HUES48 (cell line): Measurements from ENCODE around the gene NOX4.
"Not testable (repeated sequence)": the region's sequence is repeated elsewhere in the genome, so short reads cannot be mapped to it uniquely, and the experiment has no call there.

ENCODE experiments used
- H3K27ac ChIP-seq: one replicate; pipeline ENCODE4 v1.7.0; 2013; ENCODE audit warnings: low read depth, low read length, inconsistent platforms
- H3K27me3 ChIP-seq: 2 replicates; pipeline ENCODE4 v1.6.1; 2013; ENCODE audit warnings: mild to moderate bottlenecking, low read length; ENCODE audit not compliant: control insufficient read depth, insufficient read depth
- H3K36me3 ChIP-seq: 2 replicates; pipeline ENCODE4 v1.6.1; 2013; ENCODE audit warnings: low read length; ENCODE audit not compliant: control insufficient read depth, insufficient read depth
- H3K4me1 ChIP-seq: 2 replicates; pipeline ENCODE4 v1.6.1; 2013; ENCODE audit warnings: mild to moderate bottlenecking, low read length; ENCODE audit not compliant: control insufficient read depth, insufficient read depth
- H3K4me3 ChIP-seq: 2 replicates; pipeline ENCODE4 v1.5.1; 2013; ENCODE audit warnings: mild to moderate bottlenecking, low read depth, low read length
- H3K9ac ChIP-seq: 2 replicates; pipeline ENCODE4 v1.6.1; 2013; ENCODE audit warnings: mild to moderate bottlenecking, low read depth, low read length, moderate library complexity
- H3K9me3 ChIP-seq: 2 replicates; pipeline ENCODE4 v1.6.1; 2013; ENCODE audit warnings: low read length; ENCODE audit not compliant: control insufficient read depth, insufficient read depth

Gene NOX4

DNA sequence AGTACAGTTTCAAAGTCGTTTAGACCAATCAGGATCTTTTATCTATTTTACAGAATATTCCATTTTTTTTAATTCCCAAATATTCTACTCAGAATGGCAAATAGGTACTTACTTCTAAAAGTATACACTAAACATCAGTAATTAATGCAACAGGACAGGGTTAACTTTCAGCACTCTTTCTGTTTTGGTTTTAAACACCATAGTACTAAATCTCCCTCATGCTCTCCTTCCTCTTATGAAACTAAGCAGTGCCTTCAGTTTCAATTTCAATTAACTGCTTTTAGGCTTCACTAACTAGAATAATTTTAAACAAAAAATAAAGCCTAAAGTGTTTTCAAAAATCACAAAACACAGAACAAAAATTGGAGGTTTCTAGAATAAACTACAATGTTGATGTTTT, 57.9 kb downstream of the NOX4 start:
- no peaks in the 10 kb centered on the region for H3K27me3 ChIP-seq
- H3K4me1 ChIP-seq: no peaks in the 10 kb centered on the region
- no peaks in the 10 kb centered on the region for H3K9me3 ChIP-seq
- H3K4me3 ChIP-seq: no peak overlapping the region
- H3K27ac ChIP-seq: no peak overlapping the region
- H3K36me3 ChIP-seq: no peaks in the 10 kb centered on the region
- no peak overlapping the region for H3K9ac ChIP-seq

GRCh38 chr11:89432182-89432581, 59.0 kb downstream of the NOX4 start:
- H3K4me1 ChIP-seq, H3K9ac ChIP-seq, H3K36me3 ChIP-seq, H3K27me3 ChIP-seq, H3K4me3 ChIP-seq, H3K9me3 ChIP-seq, H3K27ac ChIP-seq: not testable (repeated sequence)

DNA sequence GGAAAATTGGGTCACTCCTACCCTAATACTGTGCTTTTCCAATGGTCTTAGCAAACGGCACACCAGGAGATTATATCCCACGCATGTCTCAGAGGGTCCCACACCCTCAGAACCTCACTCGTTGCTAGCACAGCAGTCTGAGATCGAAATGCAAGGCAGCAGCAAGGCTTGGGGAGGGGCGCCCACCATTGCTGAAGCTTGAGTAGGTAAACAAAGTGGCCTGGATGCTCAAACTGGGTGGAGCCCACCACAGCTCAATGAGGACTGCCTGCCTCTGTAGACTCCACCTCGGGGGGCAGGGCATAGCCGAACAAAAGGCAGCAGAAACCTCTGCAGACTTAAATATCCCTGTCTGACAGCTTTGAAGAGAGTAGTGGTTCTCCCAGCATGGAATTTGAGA, 64.7 kb downstream of the NOX4 start:
- not testable (repeated sequence) for H3K9me3 ChIP-seq, H3K4me1 ChIP-seq, H3K4me3 ChIP-seq, H3K27me3 ChIP-seq, H3K27ac ChIP-seq, H3K36me3 ChIP-seq, H3K9ac ChIP-seq

GRCh38 chr11:89421718-89422117, 69.5 kb downstream of the NOX4 start:
- Histone ChIP-seq H3K27me3 (no peaks in the 10 kb centered on the region), H3K4me3 (no peak overlapping the region), H3K9ac (no peak overlapping the region), H3K9me3 (peaks cover 6% of the 10 kb centered on the region; the same call in 1 of the 2 replicates), H3K4me1 (peaks cover 10% of the 10 kb centered on the region; the same call in 1 of the 2 replicates), H3K27ac (no peak overlapping the region), H3K36me3 (no peaks in the 10 kb centered on the region)

GRCh38 chr11:89420981-89421380, 70.2 kb downstream of the NOX4 start:
- Histone ChIP-seq H3K27ac (no peak overlapping the region), H3K9me3 (no peaks in the 10 kb centered on the region), H3K27me3 (no peaks in the 10 kb centered on the region), H3K36me3 (no peaks in the 10 kb centered on the region), H3K4me3 (no peak overlapping the region), H3K4me1 (peaks cover 16% of the 10 kb centered on the region; the same call in 1 of the 2 replicates), H3K9ac (no peak overlapping the region)

GRCh38 chr11:89416961-89417360, 74.2 kb downstream of the NOX4 start:
- Histone ChIP-seq H3K36me3 (no peaks in the 10 kb centered on the region), H3K9me3 (no peaks in the 10 kb centered on the region), H3K27me3 (no peaks in the 10 kb centered on the region), H3K9ac (no peak overlapping the region), H3K4me1 (peaks cover 21% of the 10 kb centered on the region; the same call in 1 of the 2 replicates), H3K4me3 (no peak overlapping the region), H3K27ac (peak overlapping the region; percentile 47)

DNA sequence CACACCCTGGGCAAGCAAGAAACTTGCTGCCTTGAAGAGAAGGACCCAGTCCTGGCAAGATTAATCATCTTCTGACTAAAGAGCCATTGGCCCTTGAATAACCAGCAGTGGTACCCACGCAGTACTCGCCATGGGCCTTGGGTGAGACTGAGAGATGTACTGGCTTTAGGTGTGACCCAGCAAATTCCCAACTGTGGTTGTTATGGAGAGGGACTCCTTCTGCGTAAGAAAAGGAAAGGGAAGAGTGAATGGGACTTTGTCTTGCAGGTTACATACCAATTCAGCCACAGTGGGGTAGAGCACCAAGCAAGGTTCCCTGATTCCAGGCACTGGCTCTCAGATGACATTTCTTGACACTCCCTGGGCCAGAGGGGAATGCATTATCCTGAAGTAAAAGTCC, 80.1 kb downstream of the NOX4 start:
- H3K4me3 ChIP-seq, H3K27ac ChIP-seq, H3K36me3 ChIP-seq, H3K4me1 ChIP-seq, H3K27me3 ChIP-seq, H3K9me3 ChIP-seq, H3K9ac ChIP-seq: not testable (repeated sequence)

DNA sequence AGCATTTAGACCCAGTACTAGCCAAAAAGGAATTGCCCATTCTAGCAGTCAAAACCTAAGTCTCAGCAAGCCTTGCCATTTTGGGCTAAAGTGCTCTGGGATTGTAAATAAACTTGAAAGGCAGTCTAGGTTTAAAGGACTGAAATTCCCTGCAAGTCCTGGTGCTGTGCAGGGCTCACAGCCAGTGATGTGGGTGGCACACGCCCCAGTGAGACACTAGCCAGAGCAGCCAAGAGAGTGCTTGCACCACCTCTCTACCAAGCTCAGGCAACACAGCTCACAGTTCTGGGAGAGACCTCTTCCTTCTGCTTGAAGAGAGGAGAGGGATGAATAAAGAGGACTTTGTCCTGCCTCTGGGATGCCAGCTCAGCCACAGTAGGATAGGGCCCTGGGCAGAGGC, 80.5 kb downstream of the NOX4 start:
- not testable (repeated sequence) for H3K27me3 ChIP-seq, H3K4me1 ChIP-seq, H3K27ac ChIP-seq, H3K36me3 ChIP-seq, H3K9me3 ChIP-seq, H3K9ac ChIP-seq, H3K4me3 ChIP-seq

- H3K36me3 ChIP-seq, H3K9me3 ChIP-seq, H3K9ac ChIP-seq, H3K27me3 ChIP-seq, H3K4me1 ChIP-seq, H3K4me3 ChIP-seq, H3K27ac ChIP-seq: not testable (repeated sequence)
Observed at GRCh38 chr11:89408441-89408840, 82.7 kb downstream of the NOX4 start.

DNA sequence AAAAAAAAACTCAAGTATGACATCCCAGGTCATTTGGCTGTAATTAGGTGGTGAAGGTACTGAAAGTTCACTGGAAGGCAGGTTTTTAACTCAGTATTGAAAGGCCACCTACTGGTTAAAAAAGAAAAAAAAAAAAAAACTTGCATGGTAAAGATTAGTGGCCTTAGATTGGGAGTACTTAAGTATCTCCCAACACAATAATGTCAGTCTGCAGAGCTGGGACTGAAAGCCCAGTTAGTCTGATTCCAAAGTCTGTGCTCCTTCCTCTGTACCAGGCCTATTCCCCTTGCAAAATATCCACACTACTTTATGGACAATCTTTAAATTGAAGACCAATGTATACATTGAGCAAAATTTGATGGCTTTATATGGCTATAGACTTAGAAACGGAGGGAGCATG, 85.5 kb downstream of the NOX4 start:
- no peaks in the 10 kb centered on the region for H3K9me3 ChIP-seq
- no peak overlapping the region for H3K4me3 ChIP-seq
- H3K9ac ChIP-seq: no peak overlapping the region
- no peaks in the 10 kb centered on the region for H3K36me3 ChIP-seq
- H3K4me1 ChIP-seq: peaks cover 3% of the 10 kb centered on the region; the same call in 1 of the 2 replicates
- H3K27ac ChIP-seq: no peak overlapping the region
- no peaks in the 10 kb centered on the region for H3K27me3 ChIP-seq

DNA sequence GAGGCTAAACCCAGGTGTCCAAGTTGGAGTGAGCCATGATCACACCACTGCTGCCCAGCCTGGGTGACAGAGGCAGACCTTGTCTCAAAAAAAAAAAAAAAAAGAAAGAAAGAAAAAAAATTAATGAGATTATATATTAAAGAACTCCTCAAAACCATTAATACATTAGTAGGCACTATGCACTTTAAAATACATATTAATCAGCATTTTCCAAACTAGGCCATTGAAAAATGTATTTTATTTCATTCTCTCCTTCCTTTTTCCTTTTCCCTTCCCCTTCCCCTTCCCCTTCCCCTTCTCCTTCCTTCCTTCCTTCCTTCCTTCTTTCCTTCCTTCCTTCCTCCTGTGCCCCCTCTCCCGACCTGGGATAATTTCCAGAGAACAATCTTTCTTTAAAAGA, 99.5 kb downstream of the NOX4 start:
- not testable (repeated sequence) for H3K4me1 ChIP-seq, H3K36me3 ChIP-seq, H3K9me3 ChIP-seq, H3K27ac ChIP-seq, H3K4me3 ChIP-seq, H3K9ac ChIP-seq, H3K27me3 ChIP-seq

- not testable (repeated sequence) for H3K4me3 ChIP-seq, H3K36me3 ChIP-seq, H3K4me1 ChIP-seq, H3K9me3 ChIP-seq, H3K9ac ChIP-seq, H3K27ac ChIP-seq, H3K27me3 ChIP-seq
Observed at GRCh38 chr11:89387501-89387900, 103.7 kb downstream of the NOX4 start.
